Left cardiac atrium (tissue), 4 donors: ENCODE measurements around the gene AMBN. TPM values are rescaled to one million over a fixed set of nuclear protein-coding genes. Genes with fewer than 3 reads are reported as not detected.

Experiments
- ATAC-seq, 2 donors: fragments of 200-7000 bp; cut with Tn5 transposase; one replicate each; pipeline ENCODE4 v1.9.1; 2020; ENCODE audit warnings: mild to moderate bottlenecking in 2 of 2, moderate library complexity in 2 of 2
- DNase-seq: peaks from one replicate; pipeline ENCODE4 v3.0.0-alpha.2; 2020
- intact Hi-C, 2 donors: fragments of 100-400 bp; cut with DNase I; formaldehyde crosslinking; loops; one replicate each; pipeline versions ENCODE4 v1.14.1 to v1.15.1; 2022 to 2023
- total RNA-seq, 2 donors: library from RNA; stranded (reverse); fragmentation: NEBNext Ultra II Directional; extraction: Animal tissue kit (Norgen Biotek cat#: 25700); gene quantifications; one replicate each; pipeline ENCODE4 v1.2.1, GENCODE V29; 2021
- donor health status: DM: no; HTN: yes; CAD: no.
- donor health status: DM: no; HTN: yes; CAD: no; lungs with severe emphysema.
- donor health status: DM: yes; HTN: yes; CAD: no.
- donor health status: Dilated cardiomyopathy.

Gene AMBN
- total RNA-seq, 2 donors from 2014 or later, result not detected

DNA sequence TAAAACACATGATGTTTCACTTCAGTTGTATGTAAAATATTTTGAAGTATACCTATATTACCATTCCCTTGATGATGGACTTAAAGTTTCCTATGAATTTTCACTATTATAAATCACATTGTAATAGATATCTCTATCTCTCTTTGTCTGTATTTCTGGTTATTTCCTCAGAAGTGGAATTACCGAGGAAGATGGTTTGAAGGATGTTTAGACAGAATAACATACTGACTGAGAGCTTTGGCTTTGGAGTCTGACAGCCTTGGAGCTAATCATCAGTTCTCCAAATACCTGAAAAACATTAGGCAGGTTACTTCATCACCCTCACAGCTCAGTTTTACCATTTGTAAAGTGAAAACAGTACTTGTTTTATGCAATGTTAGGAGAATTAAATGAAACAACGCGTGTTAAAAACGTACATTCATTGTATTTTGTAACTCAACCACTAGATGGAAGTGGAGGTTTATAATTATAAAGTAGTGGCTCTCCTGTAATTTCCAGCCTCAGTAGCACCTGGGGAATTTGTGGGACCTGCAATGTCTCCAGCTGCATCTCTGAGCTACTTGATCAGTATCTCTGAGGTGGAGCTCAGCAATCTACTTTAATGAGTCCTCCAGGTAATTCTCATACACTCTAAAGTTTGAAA is 59.9 kb downstream of the AMBN start:
- ATAC-seq (peak; percentile 19 to 55), DNase-seq (no peak)
- intact Hi-C loops, result loop anchor here in 1 of 2 donors (5.0 to 10.0 kb wide), 2 partner anchors 355 to 1063 kb away; no protein-coding TSS in a partner anchor

DNA sequence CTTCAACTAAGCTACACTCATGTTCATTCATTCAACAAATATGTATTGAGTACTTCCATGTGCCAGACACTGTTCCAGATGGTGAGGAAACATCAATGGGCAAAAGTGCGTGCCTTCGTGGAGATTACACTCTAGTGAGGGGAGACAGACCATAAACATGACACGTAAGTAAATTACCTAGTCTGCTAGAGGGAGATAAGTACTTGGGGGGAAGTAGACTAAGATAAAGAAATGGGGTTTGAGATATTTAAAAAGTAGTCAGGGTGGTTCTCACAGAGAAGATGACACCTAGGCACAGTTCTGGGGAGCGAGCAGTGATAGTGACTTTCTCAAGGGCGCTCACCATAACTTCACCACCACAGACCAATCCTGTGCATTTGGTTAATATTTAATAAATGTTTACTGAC is 62.6 kb downstream of the AMBN start:
- intact Hi-C loops, result loop anchor here in 1 of 2 donors (5.0 to 10.0 kb wide), 2 partner anchors 353 to 1060 kb away; no protein-coding TSS in a partner anchor
- no peak for ATAC-seq
- no peak for DNase-seq

Other genes with a start within 250 kb of the AMBN start
- not detected for gene SMR3A, start 231.5 kb upstream of the AMBN start, total RNA-seq
- not detected for gene SMR3B, start 209.1 kb upstream of the AMBN start, total RNA-seq
- gene OPRPN, start 194.3 kb upstream of the AMBN start, total RNA-seq, result not detected
- gene MUC7, start 120.1 kb upstream of the AMBN start, total RNA-seq, result not detected
- not detected for gene AMTN, start 73.7 kb upstream of the AMBN start, total RNA-seq
- gene ENAM, start 36.5 kb downstream of the AMBN start, total RNA-seq, result 1 to 10 TPM; 1.2 to 2.9 TPM
- 10 to 100 TPM in 1 of 2 donors, 1 to 10 TPM in 1; 9.0 to 12.0 TPM for gene JCHAIN, start 74.3 kb downstream of the AMBN start, total RNA-seq
- gene UTP3, start 96.3 kb downstream of the AMBN start, total RNA-seq, result 10 to 100 TPM; 17.6 to 24.0 TPM
- 10 to 100 TPM; 23.5 to 27.7 TPM for gene RUFY3, start 129.7 kb downstream of the AMBN start, total RNA-seq
- gene GRSF1, start 247.6 kb downstream of the AMBN start, total RNA-seq, result 10 to 100 TPM; 64.4 to 79.7 TPM